HepG2 (cell line): Measurements from ENCODE around the gene GFER. TPM values are rescaled to one million over a fixed set of nuclear protein-coding genes. Genes with fewer than 3 reads are reported as not detected.

Experiments
- ARID3A ChIP-seq: IDR thresholded peaks from 2 replicates; pipeline ENCODE4 v1.6.1; 2012; ENCODE audit warnings: low read depth, low read length, improper control_type of control experiment
- ATAD3A ChIP-seq: sonication (generic); formaldehyde crosslinking; IDR thresholded peaks from 2 replicates; pipeline ENCODE4 v1.4.0; 2020; ENCODE audit warnings: missing genetic modification reagents
- BRF2 ChIP-seq: sonication (generic); formaldehyde crosslinking; IDR thresholded peaks from 2 replicates; pipeline ENCODE4 v1.8.1; 2022; ENCODE audit warnings: mild to moderate bottlenecking, missing genetic modification reagents
- GMEB1 ChIP-seq: sonication (generic); formaldehyde crosslinking; IDR thresholded peaks from 2 replicates; pipeline ENCODE4 v1.5.1; 2020; ENCODE audit warnings: missing genetic modification reagents, mild to moderate bottlenecking, borderline replicate concordance
- HCFC1 ChIP-seq: fragments of 150-350 bp; IDR thresholded peaks from 2 replicates; pipeline ENCODE4 v1.6.1; 2014; ENCODE audit warnings: low read depth, low read length
- HMG20A ChIP-seq: IDR thresholded peaks from 2 replicates; pipeline ENCODE4 v1.6.1; 2016; ENCODE audit warnings: borderline replicate concordance
- KDM3A ChIP-seq: IDR thresholded peaks from 2 replicates; pipeline ENCODE4 v1.6.1; 2018; ENCODE audit warnings: low read depth, missing compliant biosample characterization
- KMT2B ChIP-seq: IDR thresholded peaks from 2 replicates; pipeline ENCODE4 v1.6.1; 2016; ENCODE audit warnings: missing genetic modification reagents, missing compliant biosample characterization
- SCMH1 ChIP-seq: sonication (generic); formaldehyde crosslinking; IDR thresholded peaks from 2 replicates; pipeline ENCODE4 v1.9.0; 2021; ENCODE audit warnings: missing genetic modification reagents, mild to moderate bottlenecking, borderline replicate concordance
- TEAD2 ChIP-seq: sonication (generic); formaldehyde crosslinking; IDR thresholded peaks from 2 replicates; pipeline ENCODE4 v1.9.0; 2021; ENCODE audit warnings: missing genetic modification reagents
- TMF1 ChIP-seq: sonication (generic); formaldehyde crosslinking; IDR thresholded peaks from 2 replicates; pipeline ENCODE4 v1.8.1; 2022; ENCODE audit warnings: low read depth, missing genetic modification reagents
- ZHX1 ChIP-seq: sonication (generic); formaldehyde crosslinking; IDR thresholded peaks from 2 replicates; pipeline ENCODE4 v1.8.1; 2022; ENCODE audit warnings: low read depth, mild to moderate bottlenecking, missing genetic modification reagents
- ZNF17 ChIP-seq: sonication (generic); formaldehyde crosslinking; IDR thresholded peaks from 2 replicates; pipeline ENCODE4 v1.5.0; 2020; ENCODE audit warnings: mild to moderate bottlenecking, missing genetic modification reagents
- ZNF350 ChIP-seq: sonication (generic); formaldehyde crosslinking; IDR thresholded peaks from 2 replicates; pipeline ENCODE4 v1.4.0; 2020; ENCODE audit warnings: mild to moderate bottlenecking, low read depth, missing genetic modification reagents, borderline replicate concordance
- ZNF639 ChIP-seq: conservative IDR thresholded peaks from 2 replicates; pipeline ENCODE4 v1.6.1; 2018; ENCODE audit warnings: missing genetic modification reagents
- ZNF770 ChIP-seq: sonication (generic); formaldehyde crosslinking; IDR thresholded peaks from 2 replicates; pipeline ENCODE4 v1.5.0; 2020; ENCODE audit warnings: mild to moderate bottlenecking, missing genetic modification reagents
- ZNF792 ChIP-seq: IDR thresholded peaks from 2 replicates; pipeline ENCODE4 v1.6.1; 2016
- ZNF816 ChIP-seq: sonication (generic); formaldehyde crosslinking; IDR thresholded peaks from 2 replicates; pipeline ENCODE4 v1.8.0; 2022; ENCODE audit warnings: missing genetic modification reagents, mild to moderate bottlenecking, borderline replicate concordance
- polyA plus RNA-seq, 8 experiments: library from polyadenylated mRNA; depleted of rRNA in 3 of 8; stranded (reverse) in 7 of 8; unstranded in 1 of 8; fragments of >200 nt; fragmentation: Illumina TruSeq in 4 of 8; extraction: Trizol in 4 of 8; gene quantifications; 2 replicates each; pipeline versions ENCODE4 v1.2.1 to v1.2.3, GENCODE V29; 2011 to 2016; ENCODE audit warnings: low read depth in 4 of 8, missing spikeins in 1 of 8, mixed read lengths in 1 of 8; ENCODE audit not compliant: insufficient read depth in 1 of 8
- total RNA-seq, 5 experiments: library from RNA; depleted of rRNA; stranded (reverse); fragments of >200 nt; fragmentation: Illumina TruSeq; extraction: Trizol; gene quantifications; 2 replicates each; pipeline ENCODE4 v1.2.3, GENCODE V29; 2016; ENCODE audit warnings: low read depth in 1 of 5

GFER gene
- total and polyA plus RNA-seq, 2 of the 13 experiments (the other 11 are each of a cell fraction or from before 2014, with no cell fraction given): 28.6 to 71.7 TPM

- TF ChIP-seq GMEB1 (CRISPR knock-in tag) (peak; percentile 54; the same call in 1 of the 2 replicates), ZNF816 (CRISPR knock-in tag) (no peak), ARID3A (no peak), ZNF350 (peak; percentile 54), ATAD3A (CRISPR knock-in tag) (no peak), ZNF792 (no peak), HCFC1 (no peak), KMT2B (no peak), HMG20A (no peak), TEAD2 (CRISPR knock-in tag) (no peak), ZNF17 (CRISPR knock-in tag) (no peak), SCMH1 (no peak), KDM3A (CRISPR knock-in tag) (peak; percentile 75), ZHX1 (CRISPR knock-in tag) (0 out of 2 replicates have a peak, but pooled peaks have one; percentile 21), ZNF639 (CRISPR knock-in tag) (0 out of 2 replicates have a peak, but pooled peaks have one; percentile 29), ZNF770 (peak; percentile 74), TMF1 (CRISPR knock-in tag) (no peak), BRF2 (no peak)
Measured at GRCh38 chr16:2003827-2004641, 20.0 kb downstream of the GFER start (continued).
